Stimulated activated CD4-positive, alpha-beta T cell treated with anti-CD3 and anti-CD28 coated beads, Interleukin-1b, Interleukin-23, amount 100 ng/mL, for 48 hours (primary cell): ENCODE data around the gene LMOD1.
A peak's percentile ranks its signal among the peaks of the same experiment; 100 is the strongest.
"Not testable (repeated sequence)": the region's sequence is repeated elsewhere in the genome, so short reads cannot be mapped to it uniquely, and the experiment has no call there.

Experiments
- DNase-seq: peaks from one replicate; pipeline ENCODE4 v3.0.0-alpha.2; 2020

Gene LMOD1

DNA sequence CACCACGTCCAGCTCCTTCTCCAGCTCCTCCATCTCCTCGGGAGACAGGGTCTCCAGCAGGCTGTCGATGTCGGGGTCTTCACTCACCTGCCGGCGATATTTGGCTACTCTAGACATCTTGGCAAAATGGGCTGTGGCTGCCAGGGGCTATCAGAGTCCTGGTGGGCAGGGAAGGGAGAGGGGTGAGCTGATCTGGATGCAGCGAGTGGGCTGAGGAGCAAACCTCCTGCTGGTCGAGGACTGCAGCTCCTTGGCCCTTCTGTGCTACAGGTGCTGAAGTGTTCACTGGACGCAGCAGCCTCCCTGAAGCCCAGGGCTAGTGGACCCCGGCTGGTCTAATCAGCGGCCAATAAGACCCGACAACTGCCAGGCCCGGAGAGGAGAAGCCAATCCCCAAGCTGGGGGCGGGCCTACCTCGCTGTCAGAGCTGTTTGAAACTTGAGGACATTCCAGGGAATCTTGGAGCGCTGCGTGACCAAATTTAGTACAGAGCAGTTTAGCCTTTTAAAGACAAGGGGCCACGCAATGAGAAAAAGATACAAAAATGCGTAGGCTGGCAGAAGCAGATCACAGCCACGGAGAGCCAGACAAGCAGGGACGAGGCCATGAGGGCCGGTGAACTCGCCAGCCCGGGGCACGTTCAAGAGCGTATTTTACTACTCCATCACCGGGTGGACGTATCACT is at the start of gene LMOD1:
Gene LMOD1 (minus strand): TSS at position 325 of the 685 bp plus-strand sequence. CDS start 208 bp downstream, at position 117.
- no peak for DNase-seq

DNA sequence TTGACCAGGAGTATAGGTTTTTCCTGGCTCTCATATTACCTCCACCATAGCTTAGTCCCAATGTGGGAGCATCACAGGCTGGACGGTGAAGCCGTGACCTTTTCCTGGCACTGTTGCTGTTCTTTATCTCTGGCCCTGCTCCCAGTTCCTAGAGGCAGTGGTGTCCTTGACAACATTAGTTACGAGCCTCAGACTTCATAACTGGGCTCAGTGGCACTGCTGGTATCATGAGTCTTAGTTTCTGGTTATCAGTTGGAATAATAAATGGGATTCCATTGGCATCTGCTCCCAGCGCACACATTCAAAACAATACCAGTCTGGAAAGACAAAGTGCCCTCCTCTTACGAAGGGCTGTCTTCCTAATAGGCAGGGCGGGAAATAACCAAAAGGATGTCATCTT is 44.1 kb upstream of the LMOD1 start:
- DNase-seq, result no peak

DNA sequence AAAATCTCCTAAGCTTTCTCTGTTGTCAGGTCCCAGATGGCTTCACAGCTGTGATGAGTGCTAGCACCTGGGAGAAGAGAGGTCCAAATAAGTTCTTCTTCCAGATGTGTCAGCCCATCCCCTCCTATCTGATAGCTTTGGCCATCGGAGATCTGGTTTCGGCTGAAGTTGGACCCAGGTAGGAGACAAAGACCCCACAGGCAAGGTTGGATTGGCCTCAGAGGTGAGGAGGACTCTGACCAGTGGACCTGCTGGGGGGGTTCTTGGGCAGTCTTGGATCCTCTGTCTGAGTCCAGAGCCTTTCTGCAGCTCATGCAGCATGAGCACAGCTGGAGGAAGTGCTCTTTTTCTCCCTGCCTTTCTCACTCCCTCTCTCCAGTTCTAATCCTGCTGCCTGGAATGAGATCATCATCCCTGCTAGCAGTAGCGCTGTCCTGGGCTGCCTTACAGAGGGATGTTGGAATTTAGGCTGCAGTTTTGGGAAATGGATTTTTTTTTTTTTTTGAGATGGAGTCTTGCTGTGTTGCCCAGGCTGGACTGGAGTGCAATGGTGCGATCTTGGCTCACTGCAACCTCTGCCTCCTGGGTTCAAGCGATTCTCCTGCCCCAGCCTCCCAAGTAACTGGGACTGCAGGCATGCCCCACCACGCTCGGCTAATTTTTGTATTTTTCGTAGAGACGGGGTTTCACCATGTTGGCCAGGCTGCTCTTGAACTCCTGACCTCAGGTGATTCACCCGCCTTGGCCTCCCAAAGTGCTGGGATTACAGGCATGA is 43.2 kb upstream of the LMOD1 start:
- DNase-seq, result no peak

DNA sequence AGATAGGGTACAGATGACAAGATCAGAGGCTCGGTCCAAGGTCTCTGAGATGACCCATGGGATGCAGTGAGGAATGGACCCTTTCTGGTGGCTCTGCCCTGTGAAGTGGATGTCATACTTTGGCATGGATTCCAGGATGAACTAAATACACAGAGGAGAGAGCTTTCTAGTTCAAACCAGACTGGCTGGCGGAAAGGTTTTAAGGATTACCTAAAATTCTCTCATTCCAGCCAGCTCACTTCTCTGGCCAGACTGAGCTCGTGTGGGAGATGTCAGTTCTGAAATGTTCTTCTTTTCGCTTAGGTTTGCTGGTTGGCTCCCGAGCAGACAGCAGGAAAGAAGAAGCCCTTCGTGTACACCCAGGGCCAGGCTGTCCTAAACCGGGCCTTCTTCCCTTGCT is 42.3 kb upstream of the LMOD1 start:
- DNase-seq, result no peak

DNA sequence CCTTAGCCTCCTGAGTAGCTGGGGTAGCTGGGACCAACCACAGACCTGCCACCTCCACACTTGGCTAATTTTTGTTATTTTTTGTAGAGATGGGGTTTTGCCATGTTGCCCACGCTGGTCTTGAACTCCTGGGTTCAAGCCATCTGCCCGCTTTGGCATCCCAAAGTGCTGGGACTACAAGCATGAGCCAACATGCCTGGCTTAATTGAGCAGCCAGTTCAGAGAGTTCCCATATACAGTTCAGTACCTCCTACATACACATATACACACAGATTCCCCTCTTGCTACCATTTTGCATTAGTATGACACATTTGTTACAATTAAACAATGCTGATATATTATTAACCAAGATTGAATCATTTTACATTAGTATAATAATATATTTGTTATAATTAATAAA is 39.0 kb upstream of the LMOD1 start:
- no peak for DNase-seq

DNA sequence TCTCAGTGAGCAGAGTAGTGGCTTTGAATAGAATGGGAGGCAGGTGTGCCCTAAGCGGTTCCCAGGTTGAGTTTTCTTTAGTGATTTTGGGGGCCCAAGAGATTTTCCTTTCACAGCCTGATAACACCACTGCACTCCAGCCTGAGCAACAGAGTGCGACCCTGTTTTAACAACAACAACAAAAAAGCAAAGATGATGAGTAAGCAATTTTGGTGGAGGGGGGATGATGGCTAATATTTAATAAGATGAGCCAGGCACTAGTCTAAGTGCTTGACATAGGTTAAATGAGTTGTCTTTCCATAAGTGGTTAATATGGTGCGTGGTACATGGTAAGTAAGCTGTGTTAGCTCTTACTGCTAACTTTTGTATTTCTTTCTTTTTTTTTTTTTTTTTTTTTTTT is 38.1 kb upstream of the LMOD1 start:
- DNase-seq, result no peak

DNA sequence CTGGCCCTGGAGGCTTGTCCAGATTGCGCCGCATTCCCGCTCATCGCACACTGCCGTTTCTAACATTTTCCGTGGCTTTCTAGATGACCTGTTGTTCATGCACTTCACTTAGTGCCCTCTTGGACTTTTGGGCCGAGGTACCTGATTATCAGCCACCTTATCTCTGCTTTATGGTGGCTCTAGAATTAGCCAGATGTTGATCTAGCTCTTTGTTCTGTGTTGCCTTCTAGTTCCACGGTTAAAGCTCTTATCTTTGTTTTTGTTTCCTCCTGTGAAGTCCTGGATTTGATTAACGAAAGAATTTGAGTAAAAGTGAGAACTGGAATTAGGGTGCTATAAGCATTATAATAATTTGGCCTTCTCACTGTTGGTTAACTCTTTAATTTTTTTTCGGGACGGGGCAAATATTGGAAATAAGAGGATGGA is 37.0 kb upstream of the LMOD1 start:
- DNase-seq, result no peak

DNA sequence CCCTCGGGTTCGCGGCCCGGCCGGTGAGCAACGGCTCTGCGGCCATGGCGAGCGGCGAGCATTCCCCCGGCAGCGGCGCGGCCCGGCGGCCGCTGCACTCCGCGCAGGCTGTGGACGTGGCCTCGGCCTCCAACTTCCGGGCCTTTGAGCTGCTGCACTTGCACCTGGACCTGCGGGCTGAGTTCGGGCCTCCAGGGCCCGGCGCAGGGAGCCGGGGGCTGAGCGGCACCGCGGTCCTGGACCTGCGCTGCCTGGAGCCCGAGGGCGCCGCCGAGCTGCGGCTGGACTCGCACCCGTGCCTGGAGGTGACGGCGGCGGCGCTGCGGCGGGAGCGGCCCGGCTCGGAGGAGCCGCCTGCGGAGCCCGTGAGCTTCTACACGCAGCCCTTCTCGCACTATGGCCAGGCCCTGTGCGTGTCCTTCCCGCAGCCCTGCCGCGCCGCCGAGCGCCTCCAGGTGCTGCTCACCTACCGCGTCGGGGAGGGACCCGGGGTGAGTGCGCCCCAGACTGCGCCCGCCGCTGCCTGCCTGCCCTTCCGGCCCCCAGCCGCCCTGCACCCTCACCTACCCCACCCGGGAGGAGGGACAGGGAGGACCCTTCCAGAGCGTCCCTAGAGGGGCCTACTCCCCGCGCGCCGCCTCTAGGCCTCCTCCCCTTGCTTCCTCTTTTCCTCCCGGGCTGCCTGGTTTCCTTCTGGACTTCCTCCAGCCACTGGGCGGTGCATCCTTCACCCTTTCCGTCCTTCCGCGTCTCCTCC is 36.5 kb upstream of the LMOD1 start, which contains the start of gene RNPEP:
Gene RNPEP (plus strand): TSS at position 26 of the 757 bp plus-strand sequence. CDS start 19 bp downstream, at position 45.
- peak; percentile 41 for DNase-seq

DNA sequence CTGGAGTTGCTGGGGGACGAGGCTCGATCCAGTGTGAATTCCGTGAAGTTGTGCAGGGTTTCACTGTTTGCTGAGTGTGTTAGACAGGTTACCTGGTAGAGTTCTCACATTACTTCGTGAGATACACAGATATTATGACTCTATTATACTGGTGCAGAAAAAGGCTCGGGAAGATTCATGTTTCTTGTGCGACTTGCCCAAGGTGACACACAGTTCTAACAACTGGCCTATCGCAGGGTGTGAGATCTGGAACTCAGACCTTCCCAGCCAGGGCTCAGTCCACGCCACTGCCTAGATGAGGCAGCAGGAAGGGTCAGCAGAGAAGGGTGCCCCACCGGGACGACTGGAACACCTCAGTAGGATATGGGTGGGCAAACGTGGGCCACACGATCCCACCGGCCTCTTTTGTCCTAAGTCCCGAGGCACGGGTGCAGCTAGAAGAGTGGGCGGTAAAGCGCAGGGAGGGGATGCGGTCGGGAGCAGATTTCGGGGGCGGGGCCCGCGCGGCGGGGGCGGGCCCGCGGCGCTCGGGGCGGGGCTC is 35.8 kb upstream of the LMOD1 start:
- peak; percentile 52 for DNase-seq

DNA sequence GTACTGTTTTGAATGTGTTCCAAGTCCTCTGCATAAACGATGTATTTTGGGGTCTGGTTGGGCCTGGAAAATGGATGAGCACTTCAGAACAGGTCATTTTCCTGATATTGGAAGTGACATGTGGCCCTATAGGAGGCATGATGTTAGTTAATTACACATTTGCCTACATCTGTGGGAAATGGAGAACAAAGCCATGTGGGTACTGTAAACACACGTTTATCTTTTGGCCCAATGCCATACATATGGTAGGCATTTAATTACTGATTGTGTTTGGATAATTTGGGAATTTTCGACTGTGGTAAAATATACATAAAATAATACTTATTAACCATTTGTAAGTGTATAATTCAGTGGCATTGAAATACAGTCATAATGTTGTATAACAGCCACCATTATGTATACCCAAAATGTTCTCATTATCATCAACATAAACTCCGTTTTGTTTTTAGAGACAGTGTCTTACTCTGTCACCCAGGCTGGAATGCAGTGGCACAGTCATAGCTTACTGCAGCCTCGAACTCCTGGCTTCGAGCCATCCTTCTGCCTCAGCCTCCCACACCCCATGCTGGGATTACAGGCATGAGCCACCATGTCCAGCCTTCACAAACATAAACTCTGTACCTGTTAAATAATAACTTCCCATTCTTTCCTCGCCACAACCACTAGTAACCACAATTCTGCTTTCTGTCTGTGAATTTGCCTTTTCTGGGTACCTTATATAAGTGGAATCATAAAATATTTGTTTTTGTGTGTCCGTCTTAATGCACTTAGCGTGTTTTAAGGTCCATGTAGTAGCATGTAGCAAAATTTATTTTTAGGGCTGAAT is 24.2 kb upstream of the LMOD1 start:
- DNase-seq, result no peak

DNA sequence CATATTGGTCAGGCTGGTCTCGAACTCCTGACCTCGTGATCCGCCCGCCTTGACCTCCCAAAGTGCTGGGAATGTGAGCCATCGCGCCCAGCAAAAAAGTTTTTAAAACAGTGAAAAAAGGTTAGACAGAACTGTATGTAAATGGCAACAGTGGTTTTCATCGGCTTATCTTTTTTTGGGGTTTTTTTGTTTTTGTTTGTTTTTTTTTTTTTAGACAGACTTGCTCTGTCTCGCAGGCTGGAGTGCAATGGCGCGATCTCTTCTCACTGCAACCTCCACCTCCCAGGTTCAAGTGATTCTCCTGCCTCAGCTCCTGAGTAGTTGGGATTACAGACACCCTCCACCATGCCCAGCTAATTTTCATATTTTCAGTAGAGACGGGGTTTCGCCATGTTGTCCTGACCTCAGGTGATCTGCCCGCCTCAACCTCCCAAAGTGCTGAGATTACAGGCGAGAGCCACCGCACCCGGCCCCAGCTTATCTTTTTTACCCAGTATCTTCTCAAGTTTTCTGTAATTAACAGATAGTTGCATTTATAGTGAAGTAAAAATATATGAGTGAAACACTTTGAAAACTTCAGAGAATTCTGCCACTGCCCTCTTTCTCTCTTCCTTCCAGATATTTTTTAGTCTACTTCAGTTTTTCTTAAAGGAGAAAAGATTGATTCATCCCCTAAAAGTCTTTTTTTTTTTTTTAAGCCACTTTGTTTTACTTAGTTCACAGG is 22.0 kb upstream of the LMOD1 start:
- no peak for DNase-seq

DNA sequence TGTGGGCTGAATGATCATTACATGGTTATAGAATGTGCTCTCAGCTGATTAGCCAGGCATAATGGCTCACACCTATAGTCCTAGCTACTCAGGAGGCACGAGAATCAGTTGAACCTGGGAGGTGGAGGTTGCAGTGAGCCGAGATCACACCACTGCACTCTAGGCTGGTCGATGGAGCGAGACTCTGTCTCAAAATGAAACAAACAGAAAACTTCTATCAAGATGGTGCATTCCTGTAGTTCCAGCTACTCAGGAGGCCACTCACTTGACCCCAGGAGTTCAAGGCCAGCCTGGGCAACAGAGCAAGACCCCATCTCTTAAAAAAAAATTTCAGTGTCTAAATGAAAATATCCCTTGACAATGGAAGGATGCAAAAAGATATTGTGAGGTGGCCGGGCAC is 19.8 kb upstream of the LMOD1 start:
- no peak for DNase-seq

DNA sequence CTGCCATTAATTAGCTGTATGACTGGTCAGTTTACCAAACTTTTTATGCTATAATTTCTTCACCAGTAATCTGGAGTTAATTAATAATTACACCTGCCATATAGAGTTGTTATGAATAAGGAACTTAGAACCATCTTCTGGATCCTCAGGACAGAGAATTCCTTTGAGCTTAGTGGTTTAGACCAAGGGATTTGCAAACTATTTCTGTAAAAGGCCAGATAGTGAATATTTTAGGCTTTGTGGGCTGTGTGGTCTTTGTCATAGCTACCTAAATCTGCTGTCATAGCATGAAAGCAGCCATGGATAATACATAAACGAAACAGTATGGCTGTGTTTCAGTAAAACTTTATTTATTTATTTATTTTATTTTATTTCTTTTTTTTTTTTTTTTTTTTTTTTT is 17.9 kb upstream of the LMOD1 start:
- DNase-seq, result no peak

DNA sequence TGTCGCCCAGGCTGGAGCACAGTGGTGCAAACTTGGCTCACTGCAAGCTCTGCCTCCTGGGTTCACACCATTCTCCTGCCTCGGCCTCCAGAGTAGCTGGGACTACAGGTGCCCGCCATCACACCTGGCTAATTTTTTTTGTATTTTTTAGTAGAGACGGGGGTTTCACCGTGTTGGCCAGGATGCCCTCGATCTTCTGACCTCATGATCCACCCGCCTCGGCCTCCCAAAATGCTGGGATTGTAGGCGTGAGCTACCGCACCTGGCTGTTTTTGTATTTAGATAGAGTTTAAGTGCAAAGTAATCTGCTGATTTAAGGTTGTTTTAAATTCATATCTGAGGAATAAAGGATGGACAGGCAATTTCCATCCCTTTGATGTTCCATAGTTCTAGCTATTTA is 16.0 kb upstream of the LMOD1 start:
- not testable (repeated sequence) for DNase-seq

DNA sequence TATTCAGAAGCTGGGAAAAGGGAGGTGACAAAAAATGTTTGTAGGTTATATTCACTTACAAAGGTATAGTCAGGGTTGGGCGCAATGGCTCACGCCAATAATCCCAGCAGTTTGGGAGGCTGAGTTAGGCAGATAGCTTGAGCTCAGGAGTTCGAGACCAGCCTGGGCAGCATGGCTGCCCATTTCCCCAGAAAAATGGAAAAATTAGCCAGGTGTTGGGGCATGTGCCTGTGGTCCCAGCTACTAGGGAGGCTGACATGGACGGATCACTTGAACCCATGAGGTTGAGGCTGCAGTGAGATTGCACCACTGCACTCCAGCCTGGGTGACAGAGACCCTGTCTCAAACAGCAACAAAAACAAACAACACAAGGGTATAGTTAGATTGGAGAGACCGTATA is 12.0 kb upstream of the LMOD1 start:
- no peak for DNase-seq

DNA sequence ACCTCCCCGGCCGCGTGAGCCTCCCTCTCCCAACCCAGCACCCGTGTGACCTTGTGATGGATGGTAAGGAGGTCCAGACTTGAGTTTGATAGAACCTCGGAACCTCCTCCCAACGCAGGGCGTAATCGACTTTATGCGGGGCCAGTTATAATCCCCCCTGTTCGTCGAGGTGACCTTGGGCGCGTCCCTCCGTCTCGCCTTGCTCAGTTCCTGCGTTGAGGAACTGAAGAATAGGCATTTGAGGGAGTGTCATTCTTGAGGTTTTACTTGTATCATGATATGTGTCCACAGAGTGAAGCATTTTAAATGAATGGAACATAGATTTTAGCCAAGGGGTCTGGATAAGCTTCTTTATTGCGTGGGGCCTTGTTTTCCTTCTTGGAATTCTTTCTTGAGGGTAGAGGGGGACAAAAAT is 9.4 kb upstream of the LMOD1 start:
- no peak for DNase-seq

DNA sequence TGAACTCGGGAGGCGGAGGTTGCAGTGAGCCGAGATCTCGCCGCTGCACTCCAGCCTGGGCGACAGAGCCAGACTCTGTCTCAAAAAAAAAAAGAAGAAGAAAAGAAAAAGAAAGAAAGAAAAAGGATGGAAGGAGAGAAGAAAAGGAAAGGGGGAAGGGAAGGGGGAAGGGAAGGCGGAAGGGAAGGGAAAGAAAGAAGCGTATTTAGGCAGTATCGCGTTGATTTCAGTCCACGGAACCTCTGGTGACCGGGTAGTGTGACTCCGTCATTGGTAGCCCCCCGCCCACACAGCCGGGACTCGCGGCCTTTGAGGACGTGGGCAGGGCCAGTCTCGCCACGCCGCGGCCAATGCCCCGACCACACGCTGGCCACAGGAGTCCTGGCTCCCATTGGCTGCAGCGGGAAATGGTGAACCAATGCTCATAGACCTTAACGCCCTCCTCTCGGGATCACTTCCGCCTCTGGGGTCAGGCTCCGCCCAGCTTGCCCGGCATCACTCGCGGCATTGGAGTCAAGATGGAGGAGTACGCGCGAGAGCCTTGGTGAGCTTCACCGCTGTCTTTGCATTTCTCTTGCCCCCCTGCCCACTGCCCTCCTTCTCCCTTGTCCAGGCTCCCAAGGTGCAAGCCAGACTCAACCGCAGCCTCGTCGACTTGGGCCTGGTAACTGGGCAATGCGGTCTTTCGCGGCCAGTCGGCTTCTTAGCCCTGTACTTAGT is 8.8 kb upstream of the LMOD1 start, which contains the start of gene TIMM17A:
Gene TIMM17A (plus strand): TSS at position 495 of the 720 bp plus-strand sequence. CDS start 24 bp downstream, at position 519.
- DNase-seq, result peak; percentile 94

DNA sequence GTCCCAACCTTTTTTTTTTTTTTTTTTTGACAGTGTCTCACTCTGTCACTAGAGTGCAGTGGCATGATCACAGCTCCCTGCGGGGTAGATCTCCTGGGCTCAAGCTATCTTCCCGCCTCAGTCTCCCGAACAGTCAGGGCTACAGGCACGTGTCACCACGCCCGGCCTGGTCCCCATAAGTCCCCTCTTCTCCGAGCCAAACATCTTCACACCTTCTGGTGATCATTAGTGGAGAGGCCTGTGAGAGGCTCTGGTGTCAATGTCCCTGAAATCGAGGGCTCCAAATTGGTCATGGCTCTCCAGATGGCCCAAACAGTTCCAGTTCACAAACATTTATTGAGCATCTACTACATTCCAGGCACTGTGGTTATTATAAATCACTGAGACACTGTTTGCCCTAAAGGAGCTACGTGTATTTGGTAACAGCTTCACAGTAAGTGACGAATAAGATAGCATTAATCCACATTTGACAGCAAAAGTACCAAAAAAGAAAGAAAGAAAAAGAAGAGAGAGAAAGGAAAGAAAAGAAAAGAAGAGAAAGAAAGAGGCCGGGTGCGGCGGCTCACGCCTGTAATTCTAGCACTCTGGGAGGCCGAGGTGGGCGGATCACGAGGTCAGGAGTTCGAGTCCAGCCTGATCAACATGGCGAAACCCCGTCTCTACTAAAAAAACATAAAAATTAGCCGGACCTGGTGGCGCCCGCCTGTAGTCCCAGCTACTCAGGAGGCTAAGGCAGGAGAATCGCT is 8.1 kb upstream of the LMOD1 start:
- peak; percentile 12 for DNase-seq

DNA sequence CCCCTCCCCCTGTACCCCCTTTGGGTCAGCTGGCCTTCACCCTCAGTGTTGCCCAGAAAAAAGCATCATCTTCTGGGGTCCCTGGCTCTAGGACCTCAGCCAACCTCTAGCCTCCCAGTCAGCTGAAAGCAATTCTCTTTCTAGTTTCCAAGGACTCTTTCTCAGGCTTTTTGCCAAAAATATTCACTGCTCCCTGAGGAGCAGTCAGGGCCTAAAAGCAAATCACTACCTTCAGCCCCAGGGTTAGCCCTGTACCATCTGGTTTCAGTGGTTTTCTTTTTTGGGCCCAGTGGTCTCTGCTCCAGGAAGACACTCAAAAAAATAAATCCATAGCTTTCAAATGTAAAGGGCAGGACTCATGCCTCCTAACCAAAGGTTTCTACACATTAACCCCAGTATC is 3.1 kb upstream of the LMOD1 start:
- DNase-seq, result no peak

DNA sequence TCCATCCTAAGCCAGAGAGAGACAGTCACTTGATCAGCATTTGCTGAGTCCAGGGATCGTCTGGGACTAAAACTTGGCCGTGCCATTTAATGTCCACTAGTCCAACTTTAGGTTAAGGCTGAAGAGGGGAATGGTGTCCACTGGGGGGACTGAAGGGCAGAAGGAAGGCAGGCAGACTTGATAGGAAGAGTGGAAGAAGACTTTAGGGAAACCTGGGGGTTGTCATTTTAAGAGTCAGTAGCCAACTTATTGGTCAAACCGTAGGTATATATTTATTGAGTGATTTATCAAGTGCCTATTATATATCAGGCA is 1.3 kb upstream of the LMOD1 start:
- no peak for DNase-seq
